BLaER1 treated with 17β-estradiol and CSF1 and Interleukin-3, amounts not matched to agents 10 nM and 100 nM (cell line): Measurements from ENCODE around the gene CFAP99.

Source experiments
- H3K27ac ChIP-seq, 11 experiments: shearing (Covaris generic); formaldehyde crosslinking; 2 replicates each; pipeline ENCODE4 v1.8.1; 2022
- H3K27me3 ChIP-seq, 11 experiments: shearing (Covaris generic); formaldehyde crosslinking; 2 replicates each; pipeline ENCODE4 v1.8.1; 2022
- H3K36me3 ChIP-seq, 11 experiments: shearing (Covaris generic); formaldehyde crosslinking; 2 replicates each; pipeline ENCODE4 v1.8.1; 2022
- H3K4me1 ChIP-seq, 10 experiments: shearing (Covaris generic); formaldehyde crosslinking; 2 replicates each; pipeline ENCODE4 v1.8.1; 2022
- H3K4me2 ChIP-seq, 11 experiments: shearing (Covaris generic); formaldehyde crosslinking; 2 replicates each; pipeline ENCODE4 v1.8.1; 2022
- H3K4me3 ChIP-seq, 10 experiments: shearing (Covaris generic); formaldehyde crosslinking; 2 replicates each; pipeline ENCODE4 v1.8.1; 2022
- H3K9ac ChIP-seq, 11 experiments: shearing (Covaris generic); formaldehyde crosslinking; 2 replicates each; pipeline ENCODE4 v1.8.1; 2022
- H3K9me3 ChIP-seq, 11 experiments: shearing (Covaris generic); formaldehyde crosslinking; replicated peaks in 1 of 11; 2 replicates each; pipeline ENCODE4 v1.8.1; 2022
- H4K20me1 ChIP-seq, 11 experiments: shearing (Covaris generic); formaldehyde crosslinking; 2 replicates each; pipeline ENCODE4 v1.8.1; 2022
- Cebpa-rat ChIP-seq, 11 experiments: shearing (Covaris generic); IDR thresholded peaks; 2 replicates each; pipeline ENCODE4 v1.8.1; 2022

The CFAP99 gene

GRCh38 chr4:2387829-2388228 lies 30.9 kb upstream of the CFAP99 start:
- Histone ChIP-seq H3K4me1 (peaks cover 5 to 56% (median 14%) of the 10 kb centered on the region in 10 experiments; a peak in 16 of 20 replicates), H3K9me3 (peaks cover 0 to 8% (median 0%) of the 10 kb centered on the region in 11 experiments; a peak in 2 of 22 replicates), H3K4me3 (no peak overlapping the region), H3K4me2 (no peak overlapping the region), H4K20me1 (peaks cover 0 to 66% (median 0%) of the 10 kb centered on the region in 11 experiments; a peak in 7 of 22 replicates), H3K9ac (no peak overlapping the region), H3K27me3 (peaks cover 29 to 44% (median 40%) of the 10 kb centered on the region in 11 experiments), H3K36me3 (no peaks in the 10 kb centered on the region), H3K27ac (no peak overlapping the region)
- TF ChIP-seq Cebpa-rat (IDR thresholded peaks at IDR 0.05), result no peak

- Histone ChIP-seq H3K9me3 (peaks cover 0 to under 1% (median 0%) of the 10 kb centered on the region in 11 experiments; a peak in 1 of 22 replicates), H3K4me1 (peaks cover 10 to 56% (median 19%) of the 10 kb centered on the region in 10 experiments), H3K36me3 (no peaks in the 10 kb centered on the region), H3K27me3 (peaks cover 37 to 52% (median 48%) of the 10 kb centered on the region in 11 experiments), H3K4me3 (no peak overlapping the region), H3K4me2 (peak overlapping the region in 4 of 11 experiments; percentile 5 to 79 (median 24); a peak in 4 of 22 replicates), H3K27ac (no peak overlapping the region), H3K9ac (no peak overlapping the region), H4K20me1 (peaks cover 0 to 74% (median 4%) of the 10 kb centered on the region in 11 experiments; a peak in 9 of 22 replicates)
- no peak for TF ChIP-seq Cebpa-rat (IDR thresholded peaks at IDR 0.05)
Measured at GRCh38 chr4:2388429-2389182, 30.1 kb upstream of the CFAP99 start.

- Histone ChIP-seq H4K20me1 (peaks cover 0 to 84% (median 6%) of the 10 kb centered on the region in 11 experiments; a peak in 10 of 22 replicates), H3K9me3 (no peaks in the 10 kb centered on the region), H3K4me2 (peak overlapping the region in 3 of 11 experiments; percentile 59 to 79 (median 71); a peak in 3 of 22 replicates), H3K9ac (no peak overlapping the region), H3K36me3 (no peaks in the 10 kb centered on the region), H3K27me3 (peaks cover 47 to 63% (median 58%) of the 10 kb centered on the region in 11 experiments), H3K27ac (no peak overlapping the region), H3K4me3 (no peak overlapping the region), H3K4me1 (peaks cover 16 to 52% (median 24%) of the 10 kb centered on the region in 10 experiments)
- TF ChIP-seq Cebpa-rat (IDR thresholded peaks at IDR 0.05), result no peak
Measured at GRCh38 chr4:2389691-2390090, 29.1 kb upstream of the CFAP99 start.

GRCh38 chr4:2390146-2390545 lies 28.6 kb upstream of the CFAP99 start:
- peaks cover 16 to 49% (median 24%) of the 10 kb centered on the region in 10 experiments for H3K4me1 ChIP-seq
- no peak overlapping the region for H3K27ac ChIP-seq
- H4K20me1 ChIP-seq, result peaks cover 0 to 84% (median 9%) of the 10 kb centered on the region in 11 experiments; a peak in 10 of 22 replicates
- H3K4me2 ChIP-seq, result peak overlapping the region in 5 of 11 experiments; percentile 7 to 79 (median 59); a peak in 7 of 22 replicates
- H3K4me3 ChIP-seq, result no peak overlapping the region
- H3K27me3 ChIP-seq, result peaks cover 48 to 67% (median 63%) of the 10 kb centered on the region in 11 experiments
- H3K36me3 ChIP-seq, result no peaks in the 10 kb centered on the region
- H3K9ac ChIP-seq, result no peak overlapping the region
- TF ChIP-seq Cebpa-rat (IDR thresholded peaks at IDR 0.05), result no peak
- H3K9me3 ChIP-seq, result no peaks in the 10 kb centered on the region

- H3K36me3 ChIP-seq, result no peaks in the 10 kb centered on the region
- H3K4me1 ChIP-seq, result peaks cover 16 to 49% (median 24%) of the 10 kb centered on the region in 10 experiments
- H3K9me3 ChIP-seq, result no peaks in the 10 kb centered on the region
- peak overlapping the region; percentile 27 to 79 (median 46); a peak in 20 of 22 replicates for H3K4me2 ChIP-seq
- H3K27ac ChIP-seq, result no peak overlapping the region
- no peak overlapping the region for H3K4me3 ChIP-seq
- peaks cover 48 to 72% (median 67%) of the 10 kb centered on the region in 11 experiments for H3K27me3 ChIP-seq
- peaks cover 0 to 88% (median 11%) of the 10 kb centered on the region in 11 experiments; a peak in 10 of 22 replicates for H4K20me1 ChIP-seq
- no peak for TF ChIP-seq Cebpa-rat (IDR thresholded peaks at IDR 0.05)
- peak overlapping the region in 2 of 11 experiments; percentile 19 to 31; a peak in 3 of 22 replicates for H3K9ac ChIP-seq
Measured at GRCh38 chr4:2390784-2391421, 27.9 kb upstream of the CFAP99 start.

GRCh38 chr4:2393353-2394270 lies 25.1 kb upstream of the CFAP99 start:
- H3K4me2 ChIP-seq, result peak overlapping the region; percentile 34 to 76 (median 57)
- H4K20me1 ChIP-seq, result peaks cover 0 to 70% (median 11%) of the 10 kb centered on the region in 11 experiments; a peak in 10 of 22 replicates
- H3K36me3 ChIP-seq, result no peaks in the 10 kb centered on the region
- no peak overlapping the region for H3K27ac ChIP-seq
- peaks cover 48 to 70% (median 67%) of the 10 kb centered on the region in 11 experiments for H3K27me3 ChIP-seq
- H3K4me1 ChIP-seq, result peaks cover 16 to 43% (median 22%) of the 10 kb centered on the region in 10 experiments
- H3K9ac ChIP-seq, result no peak overlapping the region
- H3K9me3 ChIP-seq, result no peaks in the 10 kb centered on the region
- H3K4me3 ChIP-seq, result peak overlapping the region in 1 of 10 experiments; percentile 9; a peak in 1 of 20 replicates
- TF ChIP-seq Cebpa-rat (IDR thresholded peaks at IDR 0.05), result no peak

GRCh38 chr4:2394528-2394927 lies 24.2 kb upstream of the CFAP99 start:
- TF ChIP-seq Cebpa-rat (IDR thresholded peaks at IDR 0.05), result no peak
- Histone ChIP-seq H3K9ac (no peak overlapping the region), H3K36me3 (no peaks in the 10 kb centered on the region), H4K20me1 (peaks cover 0 to 69% (median 9%) of the 10 kb centered on the region in 11 experiments; a peak in 10 of 22 replicates), H3K9me3 (no peaks in the 10 kb centered on the region; a peak in 1 of 22 replicates), H3K4me2 (no peak overlapping the region), H3K4me3 (no peak overlapping the region), H3K27ac (no peak overlapping the region), H3K27me3 (peaks cover 48 to 67% (median 61%) of the 10 kb centered on the region in 11 experiments), H3K4me1 (peaks cover 16 to 34% (median 21%) of the 10 kb centered on the region in 10 experiments)

GRCh38 chr4:2395038-2395437 lies 23.7 kb upstream of the CFAP99 start:
- Histone ChIP-seq H3K9me3 (peaks cover 0 to 5% (median 0%) of the 10 kb centered on the region in 11 experiments; a peak in 4 of 22 replicates), H3K27me3 (peaks cover 49 to 67% (median 61%) of the 10 kb centered on the region in 11 experiments), H3K4me1 (peaks cover 16 to 29% (median 21%) of the 10 kb centered on the region in 10 experiments), H4K20me1 (peaks cover 0 to 69% (median 7%) of the 10 kb centered on the region in 11 experiments; a peak in 9 of 22 replicates), H3K4me2 (no peak overlapping the region), H3K36me3 (no peaks in the 10 kb centered on the region), H3K27ac (no peak overlapping the region), H3K4me3 (no peak overlapping the region), H3K9ac (no peak overlapping the region)
- no peak for TF ChIP-seq Cebpa-rat (IDR thresholded peaks at IDR 0.05)
